HUES64 (cell line): ENCODE measurements around the gene ZNF248.

ENCODE experiments used
- H3K27ac ChIP-seq: 2 replicates; pipeline ENCODE4 v1.7.0; 2013; ENCODE audit warnings: low read depth, low read length, inconsistent platforms
- H3K27me3 ChIP-seq: 2 replicates; pipeline ENCODE4 v1.6.1; 2013; ENCODE audit warnings: mild to moderate bottlenecking, low read length; ENCODE audit not compliant: insufficient read depth
- H3K36me3 ChIP-seq: 2 replicates; pipeline ENCODE4 v1.6.1; 2013; ENCODE audit warnings: mild to moderate bottlenecking, low read length; ENCODE audit not compliant: insufficient read depth
- H3K4me1 ChIP-seq: 2 replicates; pipeline ENCODE4 v1.6.1; 2013; ENCODE audit warnings: mild to moderate bottlenecking, low read length, moderate library complexity; ENCODE audit not compliant: insufficient read depth
- H3K4me3 ChIP-seq: 2 replicates; pipeline ENCODE4 v1.5.1; 2013; ENCODE audit warnings: mild to moderate bottlenecking, low read length, moderate library complexity
- H3K9ac ChIP-seq: 2 replicates; pipeline ENCODE4 v1.6.1; 2013; ENCODE audit warnings: mild to moderate bottlenecking, low read depth, low read length
- H3K9me3 ChIP-seq: 2 replicates; pipeline ENCODE4 v1.6.1; 2013; ENCODE audit warnings: low read depth, low read length; ENCODE audit not compliant: insufficient read depth
- WGBS: fragments of 150-250, 120-280 bp; methylation state at CpG from one replicate; pipeline ENCODE4 v1.1.7; 2013; ENCODE audit warnings: missing lambda C conversion rate; 5-methylcytosine and 5-hydroxymethylcytosine counted together

The ZNF248 gene

DNA sequence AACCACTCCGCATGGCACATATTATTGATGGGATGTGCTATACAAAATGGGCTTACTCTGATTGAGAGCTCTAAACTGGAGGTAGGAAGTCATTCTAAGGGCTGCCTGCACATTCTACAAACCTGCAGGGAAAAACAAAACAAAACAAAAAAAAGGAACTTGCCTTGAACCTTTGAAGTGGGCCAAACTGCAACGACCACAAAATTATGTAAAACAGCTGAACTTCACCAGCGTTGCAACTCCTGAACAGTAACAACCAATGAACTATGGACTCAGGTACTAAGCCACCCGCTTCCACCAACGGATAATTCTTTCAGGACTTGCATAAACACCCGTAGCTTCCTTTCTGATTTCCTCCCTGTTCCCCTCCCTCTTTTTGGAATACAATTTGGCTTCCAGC, 80.4 kb downstream of the ZNF248 start:
- WGBS = 82% methylated on average over 6 of the region's 6 CpGs
- Histone ChIP-seq H3K27ac (no peak overlapping the region), H3K36me3 (no peaks in the 10 kb centered on the region), H3K4me1 (no peaks in the 10 kb centered on the region), H3K9ac (no peak overlapping the region), H3K27me3 (no peaks in the 10 kb centered on the region), H3K9me3 (peaks cover 68% of the 10 kb centered on the region), H3K4me3 (no peak overlapping the region)

DNA sequence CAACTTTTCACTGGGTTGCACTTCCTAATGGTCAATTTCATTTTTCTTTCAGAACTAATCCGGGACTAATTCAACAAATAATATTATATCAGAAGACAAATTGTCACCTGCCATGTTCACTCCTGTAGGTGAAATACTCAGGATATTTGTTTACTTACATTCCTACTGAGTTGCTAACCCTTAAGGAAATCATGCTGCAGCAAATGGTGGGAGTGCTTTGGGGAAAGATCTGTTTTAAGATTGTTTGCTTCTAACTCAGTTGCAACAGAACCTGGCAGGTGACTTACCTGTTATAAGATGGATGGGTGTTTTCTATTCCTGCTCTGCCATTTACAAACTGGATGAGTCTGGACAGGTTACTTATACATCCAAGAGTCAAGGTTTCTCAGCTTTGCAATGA, 81.8 kb downstream of the ZNF248 start:
- Histone ChIP-seq H3K27me3 (no peaks in the 10 kb centered on the region), H3K9me3 (peaks cover 56% of the 10 kb centered on the region), H3K9ac (no peak overlapping the region), H3K27ac (no peak overlapping the region), H3K36me3 (no peaks in the 10 kb centered on the region), H3K4me3 (no peak overlapping the region), H3K4me1 (no peaks in the 10 kb centered on the region)
- WGBS = 78% methylated on average over 1 of the region's 1 CpG

DNA sequence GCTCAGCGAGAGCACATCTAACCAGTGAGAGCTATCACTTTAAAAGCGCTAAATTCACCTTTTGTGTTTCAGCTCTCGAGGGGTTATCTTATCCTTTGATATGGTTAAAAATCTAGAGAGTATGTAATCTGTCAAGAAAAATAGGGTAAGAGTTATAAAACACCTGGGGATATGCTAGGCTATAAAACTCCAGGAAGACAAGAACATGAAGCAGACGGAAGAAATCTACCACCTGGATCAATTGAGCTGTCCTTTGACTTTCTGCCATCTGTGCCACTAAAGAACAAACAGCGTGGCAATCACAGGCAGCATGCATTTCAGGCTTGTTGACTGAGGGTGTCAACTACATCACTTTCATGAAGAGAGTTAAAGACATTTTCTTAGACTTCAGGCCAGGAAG, 83.1 kb downstream of the ZNF248 start:
- Histone ChIP-seq H3K36me3 (no peaks in the 10 kb centered on the region), H3K27me3 (no peaks in the 10 kb centered on the region), H3K4me1 (no peaks in the 10 kb centered on the region), H3K27ac (no peak overlapping the region), H3K9me3 (peaks cover 54% of the 10 kb centered on the region), H3K4me3 (no peak overlapping the region), H3K9ac (no peak overlapping the region)
- 76% methylated on average over 5 of the region's 5 CpGs for WGBS

DNA sequence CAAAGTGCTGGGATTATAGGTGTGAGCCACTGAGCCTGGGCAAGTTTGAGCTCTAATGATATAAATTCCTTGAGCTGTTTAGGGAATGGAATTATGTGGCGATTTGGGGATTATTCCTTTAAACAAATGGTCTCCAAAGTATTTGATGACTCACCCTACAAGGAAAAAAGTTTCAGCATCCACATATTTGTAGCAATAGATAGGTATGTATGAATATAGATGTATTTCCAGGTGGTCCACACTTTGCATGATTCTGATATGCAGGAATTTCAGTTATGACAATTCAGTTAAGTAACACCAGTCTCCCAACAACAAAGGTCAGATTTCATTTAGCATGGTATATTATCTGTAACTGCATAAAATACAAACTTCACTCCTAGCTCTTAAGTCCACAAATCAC, 92.2 kb downstream of the ZNF248 start:
- Histone ChIP-seq H3K9ac (no peak overlapping the region), H3K9me3 (peaks cover 53% of the 10 kb centered on the region), H3K4me3 (no peak overlapping the region), H3K36me3 (no peaks in the 10 kb centered on the region), H3K27me3 (no peaks in the 10 kb centered on the region), H3K4me1 (no peaks in the 10 kb centered on the region), H3K27ac (no peak overlapping the region)
- WGBS = no CpG with 5 or more reads among the region's 1 CpG

DNA sequence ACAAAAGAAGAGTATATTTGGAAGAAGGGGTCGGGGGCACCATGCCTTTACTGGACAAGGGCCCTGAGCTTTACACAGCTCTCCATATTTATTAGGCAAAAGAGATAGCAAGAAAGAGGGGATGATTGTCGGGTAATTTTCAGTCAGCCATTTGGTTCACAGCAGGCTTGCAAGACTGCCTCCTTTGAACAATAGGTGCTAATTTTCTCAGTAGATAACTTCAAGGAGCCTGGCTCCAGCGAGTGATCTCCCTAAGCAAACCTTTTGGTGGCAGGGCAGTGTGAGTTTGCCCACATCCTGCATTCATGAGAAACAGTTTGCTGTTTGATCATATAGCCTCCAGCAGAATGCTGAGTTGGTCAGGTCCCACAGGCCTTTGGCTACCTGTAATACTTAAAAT, 94.3 kb downstream of the ZNF248 start:
- H3K36me3 ChIP-seq = no peaks in the 10 kb centered on the region
- H3K4me1 ChIP-seq = no peaks in the 10 kb centered on the region
- peaks cover 70% of the 10 kb centered on the region for H3K9me3 ChIP-seq
- no peaks in the 10 kb centered on the region for H3K27me3 ChIP-seq
- no peak overlapping the region for H3K4me3 ChIP-seq
- H3K9ac ChIP-seq = no peak overlapping the region
- H3K27ac ChIP-seq = no peak overlapping the region
- WGBS = 54% methylated on average over 3 of the region's 3 CpGs

- no peak overlapping the region for H3K9ac ChIP-seq
- H3K4me1 ChIP-seq = no peaks in the 10 kb centered on the region
- no peaks in the 10 kb centered on the region for H3K36me3 ChIP-seq
- no peak overlapping the region for H3K4me3 ChIP-seq
- no peaks in the 10 kb centered on the region for H3K27me3 ChIP-seq
- H3K27ac ChIP-seq = no peak overlapping the region
- H3K9me3 ChIP-seq = peaks cover 79% of the 10 kb centered on the region
Measured at GRCh38 chr10:37762287-37762686, 95.1 kb downstream of the ZNF248 start.

DNA sequence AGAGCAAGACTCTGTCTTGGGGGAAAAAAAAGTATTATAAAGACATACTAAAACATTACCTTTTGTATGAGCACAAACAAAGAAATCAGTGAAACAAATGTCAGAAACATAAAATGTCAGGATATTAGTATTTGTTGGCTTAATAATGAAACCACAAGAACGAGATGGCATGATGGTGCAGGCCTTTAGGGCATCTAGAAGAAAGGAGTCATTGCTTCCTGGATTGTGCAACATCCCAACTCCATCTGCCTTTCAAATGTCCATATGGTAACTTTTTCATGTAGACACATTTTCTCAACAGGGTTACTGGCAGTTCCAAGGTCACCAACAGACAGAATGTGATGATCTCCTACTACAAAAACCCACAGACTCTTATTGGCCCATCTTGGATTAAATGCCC, 96.6 kb downstream of the ZNF248 start:
- 73% methylated on average over 1 of the region's 1 CpG for WGBS
- H3K9me3 ChIP-seq = peaks cover 85% of the 10 kb centered on the region
- no peaks in the 10 kb centered on the region for H3K4me1 ChIP-seq
- no peaks in the 10 kb centered on the region for H3K36me3 ChIP-seq
- no peak overlapping the region for H3K9ac ChIP-seq
- H3K4me3 ChIP-seq = no peak overlapping the region
- H3K27me3 ChIP-seq = no peaks in the 10 kb centered on the region
- H3K27ac ChIP-seq = no peak overlapping the region

- Histone ChIP-seq H3K27ac (no peak overlapping the region), H3K27me3 (no peaks in the 10 kb centered on the region), H3K4me1 (no peaks in the 10 kb centered on the region), H3K4me3 (no peak overlapping the region), H3K36me3 (no peaks in the 10 kb centered on the region), H3K9me3 (peaks cover 88% of the 10 kb centered on the region), H3K9ac (no peak overlapping the region)
Measured at GRCh38 chr10:37758074-37758473, 99.3 kb downstream of the ZNF248 start.

DNA sequence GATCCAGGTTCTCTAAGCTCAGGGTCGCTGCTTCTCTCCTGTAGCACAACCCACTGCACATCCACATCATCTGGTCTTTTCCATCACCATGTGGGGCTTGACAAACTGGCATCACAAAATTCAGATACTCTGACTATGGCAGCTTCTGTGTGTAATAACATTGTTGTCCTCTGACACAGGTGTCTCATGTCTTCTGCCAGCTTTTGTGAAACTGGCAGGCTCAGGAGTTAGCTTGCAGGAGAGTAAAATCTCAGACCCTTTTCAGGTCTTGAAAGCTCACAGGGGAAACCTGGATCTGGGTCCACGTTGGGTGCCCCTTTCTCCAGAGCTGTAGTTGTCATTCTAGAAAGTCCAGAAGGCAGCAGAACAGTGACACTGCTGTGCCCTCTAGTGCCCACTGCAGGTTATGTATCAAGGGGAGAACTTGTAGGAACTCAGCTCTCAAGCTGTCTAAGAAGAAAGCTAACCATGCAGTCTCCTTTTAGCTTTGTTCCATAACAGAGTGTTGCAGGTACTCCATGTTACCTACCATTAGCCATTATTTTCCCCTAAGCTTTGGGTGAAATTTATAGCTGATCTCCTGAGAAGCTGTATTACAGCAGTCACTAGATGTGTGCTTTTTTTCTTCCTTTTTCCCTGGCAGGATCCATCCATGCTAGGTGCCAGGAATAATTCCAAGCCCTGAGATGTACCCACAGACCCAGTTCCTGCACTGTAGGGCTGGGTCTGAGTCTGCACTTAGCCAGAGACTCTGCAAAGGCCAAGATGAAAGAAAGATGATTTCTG, 102.7 kb downstream of the ZNF248 start:
- no peaks in the 10 kb centered on the region for H3K4me1 ChIP-seq
- H3K27me3 ChIP-seq = no peaks in the 10 kb centered on the region
- H3K27ac ChIP-seq = no peak overlapping the region
- no peak overlapping the region for H3K9ac ChIP-seq
- WGBS = 11% methylated on average over 2 of the region's 2 CpGs
- no peak overlapping the region for H3K4me3 ChIP-seq
- peaks cover 83% of the 10 kb centered on the region for H3K9me3 ChIP-seq
- H3K36me3 ChIP-seq = no peaks in the 10 kb centered on the region

DNA sequence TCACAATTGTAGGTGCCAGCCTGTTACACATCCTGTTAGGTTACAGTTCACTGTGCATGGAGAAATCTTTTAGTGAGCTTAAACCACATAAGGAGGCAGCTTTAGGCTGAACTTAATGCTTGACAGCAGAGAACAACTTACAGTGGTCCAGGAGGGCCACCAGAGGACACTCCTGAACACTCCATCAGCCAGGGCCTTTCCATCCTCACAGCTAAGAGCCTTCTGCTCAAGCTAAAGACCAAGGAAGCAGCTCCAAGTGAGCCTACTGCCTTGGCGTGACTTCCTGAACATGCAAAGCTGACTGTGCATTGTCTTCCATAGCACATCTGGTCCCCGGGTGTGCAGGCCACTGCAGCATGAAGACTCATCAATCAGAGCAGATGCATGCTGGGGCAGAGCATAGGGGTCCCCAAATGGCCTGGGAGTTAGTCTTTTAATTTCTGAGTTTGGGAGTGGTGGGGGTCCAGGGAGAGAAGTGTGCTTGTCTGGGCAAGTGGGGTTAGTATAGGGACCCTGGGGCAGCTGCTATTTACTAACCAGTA, 105.0 kb downstream of the ZNF248 start:
- Histone ChIP-seq H3K9ac (no peak overlapping the region), H3K4me3 (no peak overlapping the region), H3K27me3 (no peaks in the 10 kb centered on the region), H3K9me3 (peaks cover 83% of the 10 kb centered on the region), H3K27ac (no peak overlapping the region), H3K36me3 (no peaks in the 10 kb centered on the region), H3K4me1 (no peaks in the 10 kb centered on the region)
- 90% methylated on average over 2 of the region's 2 CpGs for WGBS

GRCh38 chr10:37748170-37748569, 109.2 kb downstream of the ZNF248 start:
- Histone ChIP-seq H3K9me3 (peaks cover 92% of the 10 kb centered on the region), H3K27me3 (no peaks in the 10 kb centered on the region), H3K36me3 (no peaks in the 10 kb centered on the region), H3K27ac (no peak overlapping the region), H3K4me3 (no peak overlapping the region), H3K4me1 (no peaks in the 10 kb centered on the region), H3K9ac (no peak overlapping the region)
- WGBS = 78% methylated on average over 4 of the region's 4 CpGs

DNA sequence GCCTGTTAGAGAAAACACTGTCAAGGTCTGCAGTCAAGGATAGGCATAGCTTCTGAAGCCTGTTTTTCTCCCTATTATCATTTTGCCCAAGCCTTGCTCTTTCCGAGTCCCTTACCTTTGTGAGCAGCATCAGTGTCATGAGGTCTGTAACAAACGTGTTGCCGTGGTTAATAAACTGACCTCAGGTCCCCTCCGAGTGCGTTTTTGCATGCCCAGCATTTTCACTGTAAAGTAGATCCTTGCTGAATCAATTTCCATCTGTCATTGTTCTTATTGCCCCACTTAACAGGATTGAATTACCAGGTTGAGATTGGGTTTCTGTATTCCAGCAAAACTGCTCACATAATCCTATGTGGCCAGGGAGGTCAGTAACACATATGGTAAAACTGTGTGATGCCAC, 110.3 kb downstream of the ZNF248 start:
- H3K9me3 ChIP-seq = peaks cover 89% of the 10 kb centered on the region
- no peaks in the 10 kb centered on the region for H3K4me1 ChIP-seq
- H3K9ac ChIP-seq = no peak overlapping the region
- H3K27ac ChIP-seq = no peak overlapping the region
- H3K36me3 ChIP-seq = no peaks in the 10 kb centered on the region
- WGBS = 77% methylated on average over 5 of the region's 5 CpGs
- no peak overlapping the region for H3K4me3 ChIP-seq
- H3K27me3 ChIP-seq = no peaks in the 10 kb centered on the region
